Measurements from ENCODE around the gene RAD51B.

DNA sequence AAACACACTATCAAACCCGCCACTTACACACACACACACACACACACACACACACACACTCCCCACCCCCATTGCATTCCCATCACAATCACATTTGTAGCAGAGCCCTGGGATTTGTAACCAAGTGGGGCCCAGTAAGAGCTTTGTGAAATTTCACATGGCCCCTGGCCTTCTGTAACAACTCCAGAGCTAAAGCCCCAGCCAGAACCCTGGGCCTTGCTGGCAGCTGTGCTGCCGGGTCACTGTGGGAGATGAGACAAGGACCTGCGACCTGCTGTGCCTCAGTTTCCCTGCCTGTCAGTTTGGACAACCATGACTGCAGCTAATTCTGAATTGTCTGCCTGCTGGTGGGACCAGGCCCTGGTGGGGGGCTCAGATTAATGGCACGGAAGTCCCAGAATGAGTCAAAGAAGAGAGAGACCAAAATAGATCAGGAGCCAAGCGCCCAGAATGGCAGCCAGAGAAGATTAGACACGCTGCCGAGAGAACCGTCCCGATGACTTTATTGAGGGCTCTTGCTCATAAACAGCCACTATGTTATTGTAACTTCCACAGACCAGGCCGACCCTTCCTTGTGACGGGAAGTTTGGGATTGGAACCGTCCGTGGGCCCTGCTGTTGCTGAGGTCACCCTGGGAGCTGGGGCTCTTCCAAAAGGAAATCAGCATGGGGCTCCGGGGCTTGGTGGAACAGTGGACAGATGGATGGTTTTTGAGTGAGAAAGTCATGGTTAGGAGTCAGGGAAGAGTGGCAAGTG lies 850.2 kb downstream of the RAD51B start:
- TF ChIP-seq, protein P1, sequence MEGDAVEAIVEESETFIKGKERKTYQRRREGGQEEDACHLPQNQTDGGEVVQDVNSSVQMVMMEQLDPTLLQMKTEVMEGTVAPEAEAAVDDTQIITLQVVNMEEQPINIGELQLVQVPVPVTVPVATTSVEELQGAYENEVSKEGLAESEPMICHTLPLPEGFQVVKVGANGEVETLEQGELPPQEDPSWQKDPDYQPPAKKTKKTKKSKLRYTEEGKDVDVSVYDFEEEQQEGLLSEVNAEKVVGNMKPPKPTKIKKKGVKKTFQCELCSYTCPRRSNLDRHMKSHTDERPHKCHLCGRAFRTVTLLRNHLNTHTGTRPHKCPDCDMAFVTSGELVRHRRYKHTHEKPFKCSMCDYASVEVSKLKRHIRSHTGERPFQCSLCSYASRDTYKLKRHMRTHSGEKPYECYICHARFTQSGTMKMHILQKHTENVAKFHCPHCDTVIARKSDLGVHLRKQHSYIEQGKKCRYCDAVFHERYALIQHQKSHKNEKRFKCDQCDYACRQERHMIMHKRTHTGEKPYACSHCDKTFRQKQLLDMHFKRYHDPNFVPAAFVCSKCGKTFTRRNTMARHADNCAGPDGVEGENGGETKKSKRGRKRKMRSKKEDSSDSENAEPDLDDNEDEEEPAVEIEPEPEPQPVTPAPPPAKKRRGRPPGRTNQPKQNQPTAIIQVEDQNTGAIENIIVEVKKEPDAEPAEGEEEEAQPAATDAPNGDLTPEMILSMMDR (conservative IDR thresholded peaks at IDR 0.05), result no peak
- no peak for TF ChIP-seq ZFX (IDR thresholded peaks at IDR 0.05)

Data from C4-2B (cell line).